RCC 7860 (cell line): ENCODE data around the gene RBMS3.
"Not testable (repeated sequence)": the region's sequence is repeated elsewhere in the genome, so short reads cannot be mapped to it uniquely, and the experiment has no call there.

ENCODE experiments used
- DNase-seq: peaks from one replicate; pipeline ENCODE4 v3.0.0-alpha.2; 2015; ENCODE audit warnings: low spot score
- FAIRE-seq: peaks from 2 replicates; lab custom pipeline; 2012; peaks lifted over from hg19 to GRCh38; lab: Jason Lieb, UNC

RBMS3 gene

DNA sequence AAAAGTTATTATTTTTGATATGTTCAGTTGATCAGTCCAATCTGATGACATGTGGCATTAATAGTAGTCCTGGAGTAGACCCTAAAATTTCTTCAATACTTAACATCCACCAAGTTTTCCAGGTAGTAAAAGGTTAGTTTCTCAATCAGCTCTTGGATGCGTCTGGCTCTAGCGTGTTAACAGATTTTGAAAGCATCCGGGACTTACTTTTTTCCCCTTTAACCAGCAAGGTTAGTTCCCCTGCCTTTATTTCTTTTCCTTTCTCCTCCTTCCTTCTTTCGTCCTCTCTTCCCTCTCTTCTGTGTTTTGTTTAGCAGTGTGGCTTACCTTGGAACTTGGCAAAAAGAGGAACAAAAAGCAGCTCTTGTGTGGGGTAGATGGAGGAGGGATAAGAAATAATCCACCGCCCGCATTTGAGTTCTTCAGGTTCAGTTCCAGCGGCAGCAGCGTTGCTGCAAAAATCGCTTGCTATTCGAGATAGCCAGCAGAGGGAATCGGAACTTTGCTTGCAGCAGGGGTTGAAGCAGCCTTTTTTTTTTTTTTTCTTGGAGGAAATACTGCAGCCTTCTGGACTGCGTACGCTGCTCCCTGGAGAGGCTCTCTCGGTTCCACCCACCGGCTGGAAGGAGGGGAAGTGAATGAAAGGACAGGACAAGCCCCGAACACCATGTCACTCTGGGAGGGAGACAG lies at the start of gene RBMS3:
Gene RBMS3 (plus strand): TSS at position 668 of the 690 bp plus-strand sequence.
- peak; percentile 91 for DNase-seq
- peak; percentile 93 for FAIRE-seq

GRCh38 chr3:29233126-29233525 lies 47.7 kb upstream of the RBMS3 start:
- not testable (repeated sequence) for FAIRE-seq, DNase-seq

DNA sequence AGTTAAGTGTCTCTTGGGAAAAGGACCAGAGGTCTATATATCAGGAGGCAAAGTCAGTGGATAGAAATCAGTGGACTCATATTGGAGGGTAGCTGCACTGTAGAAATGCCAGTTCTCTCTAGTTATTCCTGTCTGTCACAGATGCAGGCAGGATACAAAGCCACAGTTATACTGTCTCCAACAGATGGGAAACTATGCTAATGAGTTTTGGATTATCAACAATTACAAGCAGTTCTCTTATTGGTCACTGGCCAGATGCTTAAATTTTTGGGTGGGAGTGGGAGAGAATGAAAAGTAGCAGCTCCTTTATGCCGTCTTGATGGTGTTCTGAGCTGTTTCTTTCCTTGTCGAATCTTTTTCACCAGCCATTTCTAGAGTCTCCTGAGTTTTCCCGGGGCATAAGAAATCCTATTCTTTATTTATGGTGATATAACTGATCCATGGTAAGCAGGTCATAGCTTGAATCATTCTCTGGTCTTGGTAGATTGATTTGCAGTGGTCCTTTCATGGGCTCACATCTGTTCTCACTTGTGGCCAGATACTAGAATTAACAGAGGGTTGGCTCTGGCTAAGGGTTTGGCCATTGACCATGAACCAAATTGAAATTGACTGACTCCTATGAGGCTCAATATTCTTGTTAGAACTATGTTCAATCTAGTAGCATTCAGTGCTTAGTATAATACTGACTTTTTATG lies 44.6 kb upstream of the RBMS3 start:
- FAIRE-seq (no peak), DNase-seq (no peak)

DNA sequence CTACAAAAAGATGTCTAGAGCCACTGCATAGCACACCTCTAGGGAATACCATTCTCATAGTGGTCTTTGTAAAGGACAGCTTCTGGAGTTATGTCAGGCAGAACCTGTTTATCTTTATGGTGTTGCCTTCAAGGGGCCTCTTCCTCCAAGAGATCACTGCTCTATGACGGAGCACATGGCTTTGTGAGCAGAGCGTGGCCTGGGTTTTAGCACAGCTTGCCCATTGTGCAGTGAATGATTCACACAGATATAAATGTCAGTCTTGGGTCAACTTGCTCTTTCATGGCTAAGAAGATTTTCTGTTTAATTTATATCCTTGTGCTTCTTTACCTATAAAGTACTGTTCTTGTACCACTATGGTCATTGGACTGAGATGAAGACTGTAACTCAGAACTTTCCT lies 41.5 kb upstream of the RBMS3 start:
- FAIRE-seq, result no peak
- no peak for DNase-seq

DNA sequence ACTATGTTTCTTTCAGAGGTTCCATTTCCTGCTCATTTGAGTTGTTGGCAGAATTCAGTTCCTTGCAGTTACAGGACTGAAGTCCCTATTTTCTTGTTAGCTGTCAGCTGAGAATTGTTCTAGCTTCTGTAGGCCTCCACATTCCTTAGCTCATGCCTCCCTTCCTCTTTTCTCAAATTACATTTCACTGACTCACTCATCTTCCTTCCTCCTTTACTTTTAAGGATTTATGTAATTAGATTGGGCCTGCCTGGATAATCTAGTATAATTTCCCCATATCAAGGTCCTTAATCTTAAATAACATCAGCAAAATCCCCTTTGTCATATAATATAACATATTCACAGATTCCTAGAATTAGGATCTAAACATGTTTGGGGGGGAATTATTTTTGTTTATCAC lies 40.6 kb upstream of the RBMS3 start:
- peak; percentile 28 for DNase-seq
- no peak for FAIRE-seq

DNA sequence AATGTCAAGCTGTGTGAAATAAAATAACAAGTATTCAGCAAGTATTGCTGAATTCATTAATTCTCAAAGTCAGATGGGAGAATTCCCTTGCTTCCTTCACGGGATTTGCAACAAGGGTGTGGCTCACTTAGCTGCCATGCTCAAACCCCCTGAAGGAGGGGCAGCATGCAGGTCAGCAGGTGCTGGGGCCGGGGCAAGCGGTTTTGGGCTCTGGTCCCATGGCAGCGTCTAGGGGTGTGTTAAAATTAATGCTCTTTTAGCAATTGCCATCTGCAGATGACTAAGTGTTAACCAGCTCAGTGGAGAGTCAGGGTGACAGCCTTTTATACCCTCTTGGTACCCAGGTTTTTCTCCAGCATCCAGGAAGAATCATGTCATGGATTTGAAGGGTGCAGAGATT lies 40.0 kb upstream of the RBMS3 start:
- no peak for FAIRE-seq
- DNase-seq, result no peak

GRCh38 chr3:29241855-29242254 lies 39.0 kb upstream of the RBMS3 start:
- DNase-seq (no peak), FAIRE-seq (no peak)

- FAIRE-seq (no peak), DNase-seq (no peak)
Measured at GRCh38 chr3:29242296-29242695, 38.6 kb upstream of the RBMS3 start.

DNA sequence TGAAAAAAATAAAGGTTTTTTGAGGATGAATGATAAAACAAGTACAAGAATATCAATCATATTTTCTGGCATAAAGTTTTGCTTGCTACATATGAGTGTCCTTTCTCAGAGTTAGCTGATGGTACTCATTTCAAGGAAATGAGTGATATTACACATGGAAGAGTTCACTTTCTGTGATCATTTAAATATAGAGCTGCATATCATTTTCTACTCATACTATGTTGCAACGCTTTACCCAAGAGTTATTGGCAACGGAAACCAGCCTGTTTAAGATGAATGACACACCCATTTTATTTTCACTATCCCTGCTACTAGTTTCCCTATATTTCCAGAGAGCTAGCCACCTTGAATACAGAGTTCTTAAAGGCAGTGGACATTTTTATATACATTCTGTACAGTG lies 35.4 kb upstream of the RBMS3 start:
- FAIRE-seq (no peak), DNase-seq (no peak)

GRCh38 chr3:29247088-29247745 lies 33.7 kb upstream of the RBMS3 start:
- no peak for DNase-seq
- no peak for FAIRE-seq

GRCh38 chr3:29249829-29250345 lies 31.0 kb upstream of the RBMS3 start:
- FAIRE-seq (no peak), DNase-seq (no peak)

DNA sequence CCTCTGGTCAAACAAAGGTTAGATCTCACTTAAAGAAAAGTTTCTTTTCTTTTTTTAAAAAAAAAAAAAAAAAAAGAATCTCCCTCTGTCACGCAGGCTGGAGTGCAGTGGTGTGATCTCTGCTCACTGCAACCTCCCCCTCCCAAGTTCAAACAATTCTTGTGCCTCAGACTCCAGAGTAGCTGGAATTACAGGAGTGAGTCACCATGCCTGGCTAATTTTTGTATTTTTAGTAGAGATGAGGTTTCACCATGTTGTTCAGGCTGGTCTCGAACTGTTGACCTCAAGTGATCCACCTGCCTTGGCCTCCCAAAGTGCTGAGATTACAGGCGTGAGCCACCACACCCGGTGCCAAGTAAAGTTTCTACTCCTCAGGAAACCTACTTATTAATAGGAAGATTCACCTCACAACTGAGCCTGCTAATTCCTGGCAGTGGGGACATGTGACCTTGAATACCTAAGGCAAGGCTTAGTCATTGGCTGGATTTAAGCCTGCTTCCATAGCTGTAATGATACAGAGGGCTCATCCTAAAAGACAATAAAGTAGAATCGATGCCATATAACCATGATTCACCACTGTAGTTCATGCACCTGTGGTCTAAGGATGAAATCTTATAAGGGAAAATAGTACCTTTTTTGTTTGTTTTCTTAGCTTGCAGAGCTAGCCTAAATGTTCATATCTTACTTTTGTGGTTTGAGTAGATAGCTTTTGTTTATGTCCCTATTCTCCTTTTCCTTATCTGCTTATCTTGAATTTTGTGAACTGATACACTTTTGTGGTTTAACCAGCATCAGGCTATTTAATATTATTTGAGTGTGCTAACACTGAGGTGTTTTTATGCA lies 24.8 kb upstream of the RBMS3 start:
- DNase-seq (peak; percentile 14), FAIRE-seq (no peak)

GRCh38 chr3:29258161-29258560 lies 22.7 kb upstream of the RBMS3 start:
- FAIRE-seq (no peak), DNase-seq (no peak)

- no peak for DNase-seq
- FAIRE-seq, result no peak
Measured at GRCh38 chr3:29261119-29261518, 19.8 kb upstream of the RBMS3 start.

GRCh38 chr3:29263476-29263875 lies 17.4 kb upstream of the RBMS3 start:
- DNase-seq (no peak), FAIRE-seq (no peak)

GRCh38 chr3:29265509-29266072 lies 15.3 kb upstream of the RBMS3 start:
- FAIRE-seq, result no peak
- no peak for DNase-seq

- FAIRE-seq, result no peak
- no peak for DNase-seq
Measured at GRCh38 chr3:29267226-29267625, 13.6 kb upstream of the RBMS3 start.

DNA sequence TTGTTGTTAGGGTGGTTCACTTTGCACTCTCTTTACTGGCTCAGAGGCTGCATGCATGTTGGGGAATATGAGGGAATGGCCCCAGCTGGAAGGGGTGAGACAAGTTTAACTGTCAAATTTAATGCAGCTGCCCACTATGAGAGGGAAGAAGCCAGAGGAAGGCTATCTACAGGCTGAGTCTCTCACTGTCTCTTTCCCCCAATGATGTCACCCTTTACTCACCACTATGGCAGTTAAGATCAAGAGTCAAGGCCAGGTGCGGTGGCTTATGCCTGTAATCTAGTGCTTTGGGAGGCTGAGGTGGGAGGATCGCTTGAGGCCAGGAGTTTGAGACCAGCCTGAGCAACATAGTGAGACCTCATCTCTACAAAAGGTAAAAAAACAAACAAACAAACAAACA lies 12.2 kb upstream of the RBMS3 start:
- FAIRE-seq (no peak), DNase-seq (peak; percentile 37)

- FAIRE-seq (no peak), DNase-seq (no peak)
Measured at GRCh38 chr3:29270752-29271151, 10.1 kb upstream of the RBMS3 start.

DNA sequence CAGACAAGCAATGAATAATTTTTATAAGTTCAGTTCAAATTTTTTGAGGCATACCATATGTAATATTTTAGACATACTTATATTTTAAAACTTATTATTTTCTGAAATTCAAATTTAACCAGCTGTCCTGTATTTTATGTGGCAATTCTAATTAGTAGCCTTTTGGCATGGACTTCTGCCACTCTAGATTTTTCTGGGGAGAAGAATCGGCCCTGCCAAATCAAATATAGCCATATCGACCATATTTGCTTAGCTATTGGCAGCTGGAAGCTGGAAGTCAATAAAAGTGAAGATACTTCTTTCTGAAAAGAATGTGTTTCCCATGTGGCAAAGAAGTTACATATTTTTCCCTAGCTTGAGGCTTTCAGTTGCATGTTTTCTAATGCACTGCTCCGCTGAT lies 9.4 kb upstream of the RBMS3 start:
- no peak for DNase-seq
- no peak for FAIRE-seq

DNA sequence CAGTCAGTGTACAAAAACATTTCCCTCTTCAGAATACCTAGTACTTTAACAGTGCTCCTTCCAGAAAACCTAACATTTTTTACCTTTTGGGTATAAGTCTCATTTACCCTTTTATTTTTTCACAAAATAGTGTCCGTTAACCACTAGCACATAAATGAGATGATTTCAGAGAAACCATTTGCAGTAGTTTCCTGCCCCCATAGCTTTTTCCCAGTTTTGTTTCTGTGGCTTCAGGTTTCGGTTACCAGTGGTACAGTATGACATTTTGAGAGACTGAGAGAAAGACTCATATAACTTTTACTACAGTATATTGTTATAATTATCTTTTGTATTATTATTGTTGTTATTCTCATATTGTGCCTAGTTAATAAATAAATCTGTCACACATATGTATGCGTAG lies 6.2 kb upstream of the RBMS3 start:
- no peak for DNase-seq
- no peak for FAIRE-seq
